IPS-20b (cell line): ENCODE data around the gene UBN2.
"Not testable (repeated sequence)": the region's sequence is repeated elsewhere in the genome, so short reads cannot be mapped to it uniquely, and the experiment has no call there.

Source experiments
- H3K27ac ChIP-seq: one replicate; pipeline ENCODE4 v1.5.1; 2013; ENCODE audit warnings: low read length
- H3K27me3 ChIP-seq: 2 replicates; pipeline ENCODE4 v1.6.1; 2013; ENCODE audit warnings: mild to moderate bottlenecking, low read length, inconsistent platforms; ENCODE audit not compliant: insufficient read depth
- H3K36me3 ChIP-seq: 2 replicates; pipeline ENCODE4 v1.6.1; 2013; ENCODE audit warnings: low read depth, mild to moderate bottlenecking, inconsistent platforms, low read length, moderate library complexity; ENCODE audit not compliant: insufficient read depth
- H3K4me1 ChIP-seq: 2 replicates; pipeline ENCODE4 v1.6.1; 2013; ENCODE audit warnings: mild to moderate bottlenecking, control low read depth, inconsistent platforms, low read length, moderate library complexity; ENCODE audit not compliant: insufficient read depth
- H3K4me3 ChIP-seq: 2 replicates; pipeline ENCODE4 v1.5.1; 2013; ENCODE audit warnings: mild to moderate bottlenecking, low read length, inconsistent platforms
- H3K9ac ChIP-seq: 2 replicates; pipeline ENCODE4 v1.6.1; 2013; ENCODE audit warnings: low read depth, mild to moderate bottlenecking, inconsistent platforms, low read length, moderate library complexity
- H3K9me3 ChIP-seq: 2 replicates; pipeline ENCODE4 v1.6.1; 2013; ENCODE audit warnings: mild to moderate bottlenecking, low read depth, low read length, inconsistent platforms; ENCODE audit not compliant: insufficient read depth

UBN2 gene

DNA sequence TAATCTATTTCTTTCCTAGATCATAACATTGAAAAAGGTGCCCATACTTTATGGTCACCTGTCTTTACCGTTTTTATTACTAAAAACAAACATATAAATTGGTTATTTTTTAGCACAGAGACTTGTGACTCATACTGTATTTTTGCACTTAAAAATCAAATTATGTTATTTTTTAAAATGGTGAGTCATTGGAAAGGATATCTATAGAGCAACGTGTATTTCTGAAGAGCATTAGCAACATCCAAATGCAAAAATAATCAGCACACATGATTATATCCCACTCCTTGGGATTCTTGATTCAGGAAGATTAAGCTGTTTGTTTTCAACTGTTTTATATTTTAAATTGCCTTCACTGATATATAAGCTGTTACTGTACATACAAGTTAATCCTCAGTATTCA, 69.4 kb downstream of the UBN2 start:
- H3K27ac ChIP-seq, result no peak overlapping the region
- H3K4me3 ChIP-seq, result no peak overlapping the region
- no peaks in the 10 kb centered on the region for H3K9me3 ChIP-seq
- peaks cover 39% of the 10 kb centered on the region for H3K36me3 ChIP-seq
- H3K4me1 ChIP-seq, result no peaks in the 10 kb centered on the region
- H3K9ac ChIP-seq, result no peak overlapping the region
- no peaks in the 10 kb centered on the region for H3K27me3 ChIP-seq

DNA sequence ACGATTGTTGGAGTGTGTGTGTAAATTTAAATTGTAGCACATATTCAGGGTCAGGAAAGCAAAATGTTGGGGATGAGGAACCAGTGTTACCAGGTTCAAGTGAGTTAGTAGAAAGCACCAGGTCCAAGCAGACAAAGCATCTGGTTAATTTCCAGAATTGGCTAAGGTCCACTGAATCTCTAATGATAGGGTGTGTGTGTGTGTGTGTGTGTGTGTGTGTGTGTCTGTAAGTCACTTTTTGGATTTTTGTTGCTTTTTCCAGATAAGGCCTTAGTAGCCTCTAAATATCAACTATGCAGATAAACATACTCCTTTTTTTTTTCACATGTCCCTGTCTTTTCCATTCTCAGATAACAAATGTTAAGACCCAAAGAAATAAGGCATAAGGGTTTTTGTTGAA, 73.5 kb downstream of the UBN2 start:
- no peaks in the 10 kb centered on the region for H3K9me3 ChIP-seq
- H3K27me3 ChIP-seq, result no peaks in the 10 kb centered on the region
- no peaks in the 10 kb centered on the region for H3K4me1 ChIP-seq

DNA sequence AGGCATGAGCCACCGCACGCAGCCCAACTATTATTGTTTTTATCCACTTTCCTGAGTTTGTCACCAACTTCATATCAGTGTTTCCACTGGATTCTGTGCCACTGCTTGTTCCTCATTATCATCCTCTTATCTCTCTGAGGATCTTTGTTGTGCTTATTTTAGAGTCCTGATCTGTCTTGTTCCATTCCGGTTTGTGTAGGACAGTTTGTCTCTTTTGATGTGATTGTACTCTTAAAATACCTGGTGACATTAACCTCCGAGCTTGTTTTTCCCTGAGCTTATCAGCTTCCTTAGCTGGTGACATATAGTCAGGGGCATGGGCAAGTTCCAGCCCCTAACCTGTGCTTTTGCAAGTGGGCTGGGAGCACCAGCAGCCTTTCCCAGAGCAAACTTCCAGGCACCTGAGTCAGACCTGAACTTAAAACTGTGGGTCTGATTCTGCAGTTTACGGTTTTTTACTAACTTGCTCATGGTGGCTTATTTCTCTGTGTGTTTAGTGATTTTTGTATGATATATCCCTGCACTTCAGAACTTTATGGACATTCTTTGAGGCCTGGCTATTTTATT, 87.0 kb downstream of the UBN2 start:
- Histone ChIP-seq H3K27ac (no peak overlapping the region), H3K4me3 (no peak overlapping the region), H3K36me3 (no peaks in the 10 kb centered on the region), H3K27me3 (no peaks in the 10 kb centered on the region), H3K4me1 (no peaks in the 10 kb centered on the region), H3K9ac (no peak overlapping the region), H3K9me3 (no peaks in the 10 kb centered on the region)

More for the DNA sequence above, 73.5 kb downstream of the UBN2 start:
- no peak overlapping the region for H3K27ac ChIP-seq
- no peak overlapping the region for H3K4me3 ChIP-seq
- peaks cover 17% of the 10 kb centered on the region for H3K36me3 ChIP-seq
- H3K9ac ChIP-seq, result no peak overlapping the region

DNA sequence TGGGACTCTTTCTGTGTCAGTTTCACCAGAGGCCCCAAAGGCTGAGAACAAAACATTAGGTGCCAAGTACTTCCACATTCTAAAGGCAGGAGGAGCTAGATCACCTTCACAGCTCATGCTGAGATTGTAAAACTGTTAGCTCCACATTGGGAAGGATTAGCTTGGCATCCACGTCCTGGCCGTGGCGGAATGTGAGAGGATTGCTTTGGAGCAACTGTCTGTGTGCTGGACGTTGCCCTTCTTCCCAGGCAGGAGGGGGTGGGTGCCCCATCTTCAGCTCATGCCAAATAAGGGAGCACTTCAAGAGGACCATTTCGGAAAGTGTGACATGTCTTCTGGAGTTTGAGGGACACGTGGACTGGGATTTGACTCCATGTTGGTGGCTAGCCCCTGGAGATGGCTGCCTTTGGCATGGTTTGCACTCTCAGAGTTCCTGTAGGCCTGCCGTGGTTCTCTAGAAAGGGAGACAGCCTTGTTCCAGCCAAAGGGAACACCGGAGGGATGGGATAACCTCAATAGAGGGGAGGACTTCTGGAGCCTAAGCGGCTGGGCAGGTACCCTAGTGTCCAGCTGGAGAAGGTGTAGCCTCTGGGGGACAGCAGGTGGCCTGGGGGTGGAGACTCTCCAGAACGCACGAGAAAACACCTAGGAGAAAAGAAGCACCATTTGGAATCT, 90.2 kb downstream of the UBN2 start:
- Histone ChIP-seq H3K4me3 (no peak overlapping the region), H3K9me3 (no peaks in the 10 kb centered on the region), H3K36me3 (no peaks in the 10 kb centered on the region), H3K9ac (no peak overlapping the region), H3K4me1 (no peaks in the 10 kb centered on the region), H3K27me3 (no peaks in the 10 kb centered on the region), H3K27ac (no peak overlapping the region)

DNA sequence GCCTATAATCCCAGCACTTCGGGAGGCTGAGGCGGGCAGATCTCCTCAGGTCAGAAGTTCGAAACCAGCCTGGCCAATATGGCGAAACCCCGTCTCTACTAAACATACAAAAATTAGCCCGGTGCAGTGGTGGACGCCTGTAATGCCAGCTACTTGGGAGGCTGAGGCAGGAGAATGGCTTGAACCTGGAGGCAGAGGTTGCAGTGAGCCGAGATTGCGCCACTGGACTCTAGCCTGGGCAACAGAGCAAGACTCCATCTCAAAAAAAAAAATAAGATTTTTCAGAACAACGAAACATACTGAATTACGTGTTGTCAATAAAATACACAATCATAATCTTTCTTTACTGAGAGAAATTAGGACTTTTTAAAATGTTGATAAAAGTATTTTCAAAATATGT, 93.7 kb downstream of the UBN2 start:
- not testable (repeated sequence) for H3K4me3 ChIP-seq, H3K9me3 ChIP-seq, H3K4me1 ChIP-seq, H3K27ac ChIP-seq, H3K36me3 ChIP-seq, H3K9ac ChIP-seq, H3K27me3 ChIP-seq

DNA sequence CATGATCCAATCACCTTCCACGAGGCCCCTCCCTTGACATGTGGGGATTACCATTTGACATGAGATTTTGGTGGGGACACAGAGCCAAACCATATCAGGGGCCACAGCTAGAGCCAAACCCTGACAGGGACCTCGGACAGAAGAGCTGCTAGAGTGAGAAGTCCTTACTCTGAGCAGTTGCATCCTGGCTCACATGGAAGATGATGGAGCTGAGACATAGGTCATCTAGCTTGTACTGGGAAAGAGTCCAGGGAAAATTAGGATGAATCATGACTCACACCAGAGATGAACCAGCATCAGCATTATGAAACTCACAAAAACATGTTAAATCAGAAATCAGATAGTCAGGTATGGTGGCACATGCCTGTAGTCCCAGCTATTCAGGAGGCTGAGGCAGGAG, 97.3 kb downstream of the UBN2 start:
- no peaks in the 10 kb centered on the region for H3K4me1 ChIP-seq
- H3K27ac ChIP-seq, result no peak overlapping the region
- no peaks in the 10 kb centered on the region for H3K36me3 ChIP-seq
- no peaks in the 10 kb centered on the region for H3K9me3 ChIP-seq
- no peaks in the 10 kb centered on the region for H3K27me3 ChIP-seq
- H3K4me3 ChIP-seq, result no peak overlapping the region
- no peak overlapping the region for H3K9ac ChIP-seq

DNA sequence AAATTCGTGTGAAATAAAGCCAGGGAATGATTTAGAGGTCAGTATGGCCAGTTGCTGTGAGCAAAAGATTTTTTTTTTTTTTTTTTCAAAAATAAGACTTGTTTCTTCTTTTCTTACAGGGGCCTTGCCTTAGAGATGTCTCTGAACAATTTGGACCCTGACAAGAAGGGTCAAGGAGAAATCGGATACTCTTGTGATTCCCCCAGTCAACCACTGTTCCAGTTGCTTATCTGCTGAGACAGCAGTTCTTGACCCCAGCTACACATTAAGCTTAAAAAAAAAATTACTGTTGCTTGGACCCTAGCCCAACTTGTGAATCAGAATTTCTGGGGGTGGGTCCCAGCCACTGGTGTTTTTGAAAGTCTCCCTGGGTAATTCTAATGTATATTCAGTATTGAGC, 98.1 kb downstream of the UBN2 start:
- Histone ChIP-seq H3K27me3 (no peaks in the 10 kb centered on the region), H3K4me1 (no peaks in the 10 kb centered on the region), H3K36me3 (no peaks in the 10 kb centered on the region), H3K9ac (no peak overlapping the region), H3K4me3 (no peak overlapping the region), H3K9me3 (no peaks in the 10 kb centered on the region), H3K27ac (no peak overlapping the region)

DNA sequence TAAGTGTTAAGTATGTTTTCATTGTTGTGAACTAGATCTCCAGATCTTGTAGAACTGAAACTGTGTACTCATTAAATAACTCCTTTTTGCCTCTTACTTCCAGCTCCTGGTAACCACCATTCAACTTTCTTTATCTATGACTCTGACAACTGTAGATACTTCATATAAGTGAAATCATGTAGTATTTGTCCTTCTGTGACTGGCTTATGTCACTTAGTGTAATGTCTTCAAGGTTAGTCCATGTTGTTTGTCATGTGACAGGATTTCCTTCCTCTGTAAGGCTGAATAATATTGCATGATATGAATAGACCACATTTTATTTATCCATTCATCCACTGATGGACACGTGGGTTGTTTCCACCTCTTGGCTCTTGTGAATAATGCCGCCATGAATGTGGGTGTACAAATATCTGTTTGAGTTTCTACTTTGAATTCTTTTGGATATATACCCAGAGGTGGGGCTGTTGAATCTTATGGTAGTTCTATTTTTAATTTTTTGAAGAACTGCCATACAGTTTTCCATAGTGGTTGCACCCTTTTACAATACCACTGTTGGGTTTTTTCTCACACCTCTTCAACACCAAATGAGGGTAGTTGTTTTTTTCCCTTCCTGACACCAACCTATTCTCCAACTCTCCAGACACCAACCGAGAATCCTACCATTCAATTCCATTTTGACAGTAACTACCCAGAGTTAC, 99.4 kb downstream of the UBN2 start:
- Histone ChIP-seq H3K4me1 (no peaks in the 10 kb centered on the region), H3K4me3 (no peak overlapping the region), H3K36me3 (no peaks in the 10 kb centered on the region), H3K9me3 (no peaks in the 10 kb centered on the region), H3K9ac (no peak overlapping the region), H3K27me3 (no peaks in the 10 kb centered on the region), H3K27ac (no peak overlapping the region)

DNA sequence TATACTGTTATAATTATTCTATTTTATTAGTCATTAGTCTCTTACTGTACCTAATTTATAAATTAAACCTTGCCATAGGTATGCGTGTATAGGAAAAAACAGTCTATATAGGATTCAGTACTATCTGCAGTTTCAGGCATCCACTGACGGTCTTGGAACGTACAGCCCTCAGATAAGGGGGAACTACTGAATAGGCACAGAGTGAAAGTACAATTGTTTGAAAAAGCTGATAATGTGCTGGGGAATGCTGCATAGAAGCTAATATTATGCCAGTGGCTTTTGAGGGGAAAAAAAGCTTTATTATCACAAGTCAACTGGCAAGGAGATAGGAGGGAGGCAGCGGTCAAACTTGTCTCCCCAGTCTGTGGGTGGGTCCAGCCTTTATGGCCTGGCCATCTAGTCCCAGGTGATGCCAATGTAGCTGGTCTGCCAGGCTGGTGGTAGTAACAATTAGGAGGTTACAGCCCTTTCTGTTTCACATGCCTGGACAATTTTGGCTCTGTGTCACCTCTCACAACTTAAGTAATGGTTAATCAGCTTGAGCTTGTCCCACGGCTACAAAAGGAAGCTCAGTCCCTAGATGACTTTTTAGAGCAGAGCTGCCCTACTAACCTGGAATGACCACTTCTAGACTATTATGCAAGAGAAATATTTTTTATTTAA, 101.8 kb downstream of the UBN2 start:
- H3K27ac ChIP-seq, result no peak overlapping the region
- no peaks in the 10 kb centered on the region for H3K27me3 ChIP-seq
- H3K36me3 ChIP-seq, result no peaks in the 10 kb centered on the region
- H3K9me3 ChIP-seq, result no peaks in the 10 kb centered on the region
- H3K9ac ChIP-seq, result no peak overlapping the region
- H3K4me1 ChIP-seq, result no peaks in the 10 kb centered on the region
- no peak overlapping the region for H3K4me3 ChIP-seq

DNA sequence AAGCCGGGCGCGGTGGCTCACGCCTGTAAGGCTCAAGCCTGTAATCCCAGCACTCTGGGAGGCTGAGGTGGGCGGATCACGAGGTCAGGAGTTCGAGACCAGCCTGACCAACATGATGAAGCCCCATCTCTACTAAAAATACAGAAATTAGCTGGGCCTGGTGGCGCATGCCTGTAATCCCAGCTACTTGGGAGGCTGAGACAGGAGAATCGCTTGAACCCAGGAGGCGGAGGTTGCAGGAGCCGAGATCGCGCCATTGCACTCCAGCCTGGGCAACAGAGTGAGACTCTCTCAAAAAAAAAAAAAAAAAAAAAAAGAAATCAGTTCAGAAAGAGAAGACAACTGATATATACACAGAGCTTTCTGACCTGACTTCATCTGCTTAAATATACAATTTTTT, 102.4 kb downstream of the UBN2 start:
- H3K9me3 ChIP-seq, H3K9ac ChIP-seq, H3K27me3 ChIP-seq: not testable (repeated sequence)

DNA sequence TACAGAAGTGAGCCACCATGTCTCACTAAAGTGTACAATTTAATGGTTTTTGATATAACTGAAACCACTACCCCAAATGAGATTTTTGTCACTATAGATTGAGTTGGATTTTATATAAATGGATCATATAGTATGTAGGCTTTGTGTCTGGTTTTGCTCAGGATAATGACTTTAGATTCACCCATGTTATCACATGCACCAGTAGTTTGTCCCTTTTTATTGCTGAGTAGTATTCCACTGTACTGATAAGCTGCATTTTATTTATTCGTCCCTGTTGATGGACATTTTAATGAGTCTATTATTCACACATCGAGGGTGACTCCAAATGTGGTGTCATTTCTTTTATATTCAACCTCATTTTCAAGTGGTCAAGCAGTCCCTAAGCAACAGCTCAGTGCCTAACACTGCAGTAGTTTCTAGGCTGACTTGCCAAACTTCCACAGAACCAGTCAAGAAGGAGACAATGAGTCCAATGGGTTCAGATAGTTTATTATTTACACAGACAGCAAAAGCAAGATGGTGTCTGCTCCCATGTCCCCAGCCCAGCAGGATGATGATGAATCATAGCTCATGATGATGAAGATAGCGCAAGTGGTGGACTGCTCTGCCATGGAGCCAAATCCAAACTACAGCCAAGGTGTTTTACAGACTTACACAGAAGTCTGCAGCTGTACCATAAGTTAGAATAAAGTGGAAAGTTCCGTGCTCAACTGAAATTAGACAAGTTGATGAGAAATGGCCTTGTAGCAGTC, 103.5 kb downstream of the UBN2 start:
- no peaks in the 10 kb centered on the region for H3K4me1 ChIP-seq
- no peak overlapping the region for H3K4me3 ChIP-seq
- no peaks in the 10 kb centered on the region for H3K36me3 ChIP-seq
- no peak overlapping the region for H3K9ac ChIP-seq
- H3K27ac ChIP-seq, result no peak overlapping the region
- no peaks in the 10 kb centered on the region for H3K27me3 ChIP-seq
- 0 out of 2 replicates have a peak, but pooled peaks cover 2% of the 10 kb centered on the region for H3K9me3 ChIP-seq

More for the DNA sequence above, 102.4 kb downstream of the UBN2 start:
- H3K27ac ChIP-seq, H3K36me3 ChIP-seq, H3K4me3 ChIP-seq, H3K4me1 ChIP-seq: not testable (repeated sequence)
